HepG2 (cell line): ENCODE measurements around the gene RPL38.

ENCODE experiments used
- EHMT2 ChIP-seq: fragments of 200-600 bp; sonication (generic); IDR thresholded peaks from 2 replicates; pipeline ENCODE4 v1.7.0; 2017; ENCODE audit warnings: antibody characterized with exemption, low read depth, low read length, borderline replicate concordance
- ZZZ3 ChIP-seq: sonication (generic); formaldehyde crosslinking; IDR thresholded peaks from 2 replicates; pipeline ENCODE4 v1.4.0; 2020; ENCODE audit warnings: missing genetic modification reagents, mild to moderate bottlenecking, borderline replicate concordance

- TF ChIP-seq ZZZ3 (CRISPR knock-in tag) (no peak), EHMT2 (no peak)
Measured at GRCh38 chr17:74192950-74193781, 10.3 kb upstream of the RPL38 start.
